HTERT RPE-1 (cell line): Measurements from ENCODE around the gene SLC25A48.
"Not testable (repeated sequence)": the region's sequence is repeated elsewhere in the genome, so short reads cannot be mapped to it uniquely, and the experiment has no call there.

ENCODE experiments used
- in situ Hi-C: fragments of 300-500 bp; cut with MboI; formaldehyde crosslinking; loops from 4 replicates; pipeline ENCODE4 v1.14.3; 2020; ENCODE audit warnings: low sequenced_read_pairs

Gene SLC25A48

GRCh38 chr5:135851915-135852845 is 17.7 kb downstream of the SLC25A48 start:
- in situ Hi-C loops, result no loop called here

- in situ Hi-C loops, result no loop called here
Observed at GRCh38 chr5:135857630-135858311, 23.3 kb downstream of the SLC25A48 start.

GRCh38 chr5:135859186-135859585 is 24.7 kb downstream of the SLC25A48 start:
- in situ Hi-C loops, result not testable (repeated sequence)

GRCh38 chr5:135859641-135860040 is 25.2 kb downstream of the SLC25A48 start:
- in situ Hi-C loops, result no loop called here

- in situ Hi-C loops, result no loop called here
Observed at GRCh38 chr5:135861641-135862040, 27.2 kb downstream of the SLC25A48 start.

- in situ Hi-C loops, result no loop called here
Observed at GRCh38 chr5:135862086-135862485, 27.6 kb downstream of the SLC25A48 start.

GRCh38 chr5:135862744-135863143 is 28.3 kb downstream of the SLC25A48 start:
- in situ Hi-C loops, result no loop called here

GRCh38 chr5:135864503-135865435 is 30.3 kb downstream of the SLC25A48 start:
- in situ Hi-C loops, result no loop called here

- in situ Hi-C loops, result no loop called here
Observed at GRCh38 chr5:135866016-135866415, 31.6 kb downstream of the SLC25A48 start.

- in situ Hi-C loops, result no loop called here
Observed at GRCh38 chr5:135867599-135867998, 33.1 kb downstream of the SLC25A48 start.

GRCh38 chr5:135868681-135869080 is 34.2 kb downstream of the SLC25A48 start:
- in situ Hi-C loops, result no loop called here

- in situ Hi-C loops, result no loop called here
Observed at GRCh38 chr5:135869276-135869675, 34.8 kb downstream of the SLC25A48 start.

GRCh38 chr5:135869935-135870334 is 35.5 kb downstream of the SLC25A48 start:
- in situ Hi-C loops, result no loop called here

- in situ Hi-C loops, result no loop called here
Observed at GRCh38 chr5:135871268-135871915, 36.9 kb downstream of the SLC25A48 start.

GRCh38 chr5:135873831-135874230 is 39.4 kb downstream of the SLC25A48 start:
- in situ Hi-C loops, result no loop called here

- in situ Hi-C loops, result no loop called here
Observed at GRCh38 chr5:135874461-135874860, 40.0 kb downstream of the SLC25A48 start.

GRCh38 chr5:135875567-135875966 is 41.1 kb downstream of the SLC25A48 start:
- in situ Hi-C loops, result no loop called here

GRCh38 chr5:135876146-135876545 is 41.7 kb downstream of the SLC25A48 start:
- in situ Hi-C loops, result no loop called here

- in situ Hi-C loops, result no loop called here
Observed at GRCh38 chr5:135877570-135878155, 43.2 kb downstream of the SLC25A48 start.

GRCh38 chr5:135878156-135878620 is 43.7 kb downstream of the SLC25A48 start:
- in situ Hi-C loops, result no loop called here
